ENCODE results near the gene ZP4. TPM values are rescaled to one million over a fixed set of nuclear protein-coding genes. Genes with fewer than 3 reads are reported as not detected.

The ZP4 gene
- total RNA-seq, 1 experiment from 2014 or later: not detected

DNA sequence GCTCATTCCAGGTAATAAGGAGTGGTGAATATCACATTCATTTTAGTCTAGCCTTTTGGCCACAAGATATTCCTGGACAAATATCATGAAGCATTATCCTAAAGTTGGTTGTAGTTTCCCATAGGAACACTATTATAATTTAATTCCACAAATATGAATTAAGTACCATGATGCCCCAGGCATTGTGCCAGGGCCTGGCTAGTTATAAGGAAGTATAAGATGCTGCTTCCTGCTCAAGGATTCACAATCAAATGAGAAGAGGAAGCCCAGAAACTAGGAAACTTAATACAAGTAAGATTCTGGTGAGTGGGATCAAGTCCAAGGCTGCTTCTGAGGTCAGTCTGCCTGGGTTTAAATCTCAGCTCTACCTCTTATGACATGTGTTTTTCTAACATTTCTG is 30.6 kb upstream of the ZP4 start:
- ChIA-PET POLR2A (ENCODE audit: unreplicated experiment) (no interaction called here), CTCF (no interaction called here)
- no peaks in the 10 kb centered on the region for H4K20me1 ChIP-seq (ENCODE audit: low read length)
- no peak overlapping the region for H2AFZ ChIP-seq (ENCODE audit: low read length)
- H3K9ac ChIP-seq (ENCODE audit: low read length): no peak overlapping the region
- TF ChIP-seq, protein P1, sequence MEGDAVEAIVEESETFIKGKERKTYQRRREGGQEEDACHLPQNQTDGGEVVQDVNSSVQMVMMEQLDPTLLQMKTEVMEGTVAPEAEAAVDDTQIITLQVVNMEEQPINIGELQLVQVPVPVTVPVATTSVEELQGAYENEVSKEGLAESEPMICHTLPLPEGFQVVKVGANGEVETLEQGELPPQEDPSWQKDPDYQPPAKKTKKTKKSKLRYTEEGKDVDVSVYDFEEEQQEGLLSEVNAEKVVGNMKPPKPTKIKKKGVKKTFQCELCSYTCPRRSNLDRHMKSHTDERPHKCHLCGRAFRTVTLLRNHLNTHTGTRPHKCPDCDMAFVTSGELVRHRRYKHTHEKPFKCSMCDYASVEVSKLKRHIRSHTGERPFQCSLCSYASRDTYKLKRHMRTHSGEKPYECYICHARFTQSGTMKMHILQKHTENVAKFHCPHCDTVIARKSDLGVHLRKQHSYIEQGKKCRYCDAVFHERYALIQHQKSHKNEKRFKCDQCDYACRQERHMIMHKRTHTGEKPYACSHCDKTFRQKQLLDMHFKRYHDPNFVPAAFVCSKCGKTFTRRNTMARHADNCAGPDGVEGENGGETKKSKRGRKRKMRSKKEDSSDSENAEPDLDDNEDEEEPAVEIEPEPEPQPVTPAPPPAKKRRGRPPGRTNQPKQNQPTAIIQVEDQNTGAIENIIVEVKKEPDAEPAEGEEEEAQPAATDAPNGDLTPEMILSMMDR (conservative IDR thresholded peaks at IDR 0.05; ENCODE audit: low read depth, low read length): no peak
- TF ChIP-seq EZH2 (IDR thresholded peaks at IDR 0.05; ENCODE audit: low read length, unreplicated experiment) (no peak), EZH2phosphoT487 (IDR thresholded peaks at IDR 0.05; ENCODE audit: borderline replicate concordance, low read length) (no peak)
- H3K27ac ChIP-seq (ENCODE audit: low read length): no peak overlapping the region
- H3K4me3 ChIP-seq (ENCODE audit: low read length): no peak overlapping the region
- H3K4me2 ChIP-seq (ENCODE audit: low read length): no peak overlapping the region
- ATAC-seq: no peak
- H3F3A ChIP-seq (ENCODE audit: low read length, unreplicated experiment): no peaks in the 10 kb centered on the region
- H3K9me2 ChIP-seq (replicated peaks; ENCODE audit: low read length): no peaks in the 10 kb centered on the region
- H3K4me1 ChIP-seq (ENCODE audit: insufficient read depth, low read length): no peaks in the 10 kb centered on the region
- intact Hi-C loops (cut with micrococcal nuclease): no loop called here
- H3K27me3 ChIP-seq (ENCODE audit: low read length): no peaks in the 10 kb centered on the region
- no peaks in the 10 kb centered on the region for H3K79me2 ChIP-seq (ENCODE audit: low read length)
- no peaks in the 10 kb centered on the region for H3K36me3 ChIP-seq (ENCODE audit: low read depth, low read length)
- no peaks in the 10 kb centered on the region for H3K9me3 ChIP-seq (ENCODE audit: low read length)
- no peak for DNase-seq
- no TSS peak for BruUV-seq (replicated peaks)

DNA sequence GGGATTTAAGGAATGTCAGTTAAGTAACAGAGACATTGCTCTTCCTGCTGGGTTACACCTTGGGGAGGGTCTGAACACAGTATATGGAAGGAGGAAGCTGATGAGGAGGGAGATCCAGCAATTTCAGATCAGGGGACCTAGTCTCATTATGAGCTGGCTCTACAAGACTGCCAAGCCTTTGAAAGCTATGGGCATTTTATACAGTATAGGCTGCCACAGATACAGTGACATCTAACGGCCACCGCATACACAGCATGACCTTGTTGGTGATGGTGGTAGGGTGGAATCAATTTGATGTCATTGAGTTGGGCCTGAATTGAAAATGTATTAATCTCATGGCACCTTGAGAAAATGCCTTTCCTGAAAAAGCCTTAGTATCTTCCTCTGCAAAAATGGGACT is 22.6 kb upstream of the ZP4 start:
- Histone ChIP-seq H3K4me2 (ENCODE audit: low read length) (no peak overlapping the region), H3K9me3 (ENCODE audit: low read length) (no peaks in the 10 kb centered on the region), H4K20me1 (ENCODE audit: low read length) (no peaks in the 10 kb centered on the region), H2AFZ (ENCODE audit: low read length) (no peak overlapping the region), H3K4me1 (ENCODE audit: insufficient read depth, low read length) (no peaks in the 10 kb centered on the region), H3K79me2 (ENCODE audit: low read length) (no peaks in the 10 kb centered on the region), H3K9ac (ENCODE audit: low read length) (no peak overlapping the region), H3K27me3 (ENCODE audit: low read length) (no peaks in the 10 kb centered on the region), H3K4me3 (ENCODE audit: low read length) (no peak overlapping the region), H3F3A (ENCODE audit: low read length, unreplicated experiment) (no peaks in the 10 kb centered on the region), H3K9me2 (replicated peaks; ENCODE audit: low read length) (no peaks in the 10 kb centered on the region), H3K36me3 (ENCODE audit: low read depth, low read length) (no peaks in the 10 kb centered on the region), H3K27ac (ENCODE audit: low read length) (no peak overlapping the region)
- TF ChIP-seq, protein P1 (conservative IDR thresholded peaks at IDR 0.05; ENCODE audit: low read depth, low read length): peak; percentile 39; the same call in 1 of the 2 replicates
- TF ChIP-seq EZH2phosphoT487 (IDR thresholded peaks at IDR 0.05; ENCODE audit: borderline replicate concordance, low read length): no peak
- intact Hi-C loops (cut with micrococcal nuclease): no loop called here
- ChIA-PET POLR2A (ENCODE audit: unreplicated experiment) (no interaction called here), CTCF (no interaction called here)
- DNase-seq: peak; percentile 10
- no TSS peak for BruUV-seq (replicated peaks)
- ATAC-seq: no peak

DNA sequence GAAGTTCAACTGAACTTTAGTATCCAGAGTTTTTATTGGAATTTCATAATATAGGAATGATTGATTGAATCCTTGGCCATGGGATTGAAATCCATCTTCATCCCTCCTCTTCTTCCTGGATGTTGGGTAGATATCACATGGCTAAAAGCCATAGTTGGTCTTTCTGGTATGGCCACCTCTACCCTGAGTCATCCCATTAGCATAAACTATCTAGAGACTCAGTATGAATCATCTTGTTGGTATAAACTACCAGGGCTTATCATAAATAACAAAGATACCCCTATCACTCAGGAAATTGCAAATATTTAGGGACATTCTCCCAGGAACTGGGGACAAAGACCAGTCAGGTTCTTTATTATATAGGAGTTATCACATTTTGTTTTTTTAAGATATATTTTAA is 21.2 kb upstream of the ZP4 start:
- POLR2A ChIA-PET (ENCODE audit: unreplicated experiment): no interaction called here
- Histone ChIP-seq H3F3A (ENCODE audit: low read length, unreplicated experiment) (no peaks in the 10 kb centered on the region), H3K9ac (ENCODE audit: low read length) (no peak overlapping the region), H2AFZ (ENCODE audit: low read length) (no peak overlapping the region), H4K20me1 (ENCODE audit: low read length) (no peaks in the 10 kb centered on the region), H3K36me3 (ENCODE audit: low read depth, low read length) (no peaks in the 10 kb centered on the region), H3K9me2 (replicated peaks; ENCODE audit: low read length) (no peaks in the 10 kb centered on the region), H3K4me2 (ENCODE audit: low read length) (no peak overlapping the region), H3K9me3 (ENCODE audit: low read length) (no peaks in the 10 kb centered on the region), H3K4me3 (ENCODE audit: low read length) (no peak overlapping the region), H3K4me1 (ENCODE audit: insufficient read depth, low read length) (no peaks in the 10 kb centered on the region), H3K79me2 (ENCODE audit: low read length) (no peaks in the 10 kb centered on the region), H3K27me3 (ENCODE audit: low read length) (no peaks in the 10 kb centered on the region), H3K27ac (ENCODE audit: low read length) (no peak overlapping the region)
- DNase-seq (peak; percentile 10), ATAC-seq (no peak)
- TF ChIP-seq, protein P1 (conservative IDR thresholded peaks at IDR 0.05; ENCODE audit: low read depth, low read length): no peak
- TF ChIP-seq EZH2 (IDR thresholded peaks at IDR 0.05; ENCODE audit: low read length, unreplicated experiment): no peak
- no peak for TF ChIP-seq EZH2phosphoT487 (IDR thresholded peaks at IDR 0.05; ENCODE audit: borderline replicate concordance, low read length)
- CTCF ChIA-PET: no interaction called here
- intact Hi-C loops (cut with micrococcal nuclease): no loop called here
- BruUV-seq (replicated peaks): no TSS peak
